Stimulated activated CD8-positive, alpha-beta memory T cell treated with anti-CD3 and anti-CD28 coated beads, Interleukin-4, amount 100 ng/mL, for 1 hour (primary cell): ENCODE results near the gene CD34.

ENCODE experiments used
- DNase-seq, 2 donors: peaks; one replicate each; pipeline ENCODE4 v3.0.0-alpha.2; 2020; ENCODE audit warnings: low read depth in 2 of 2, low spot score in 1 of 2

Gene CD34

GRCh38 chr1:207901041-207901653 is 9.8 kb downstream of the CD34 start:
- no peak for DNase-seq

GRCh38 chr1:207898836-207899235 is 12.1 kb downstream of the CD34 start:
- no peak for DNase-seq

- DNase-seq: no peak
Measured at GRCh38 chr1:207898260-207898659, 12.7 kb downstream of the CD34 start.

GRCh38 chr1:207897188-207897587 is 13.7 kb downstream of the CD34 start:
- no peak for DNase-seq

GRCh38 chr1:207896547-207896946 is 14.4 kb downstream of the CD34 start:
- no peak for DNase-seq

GRCh38 chr1:207894704-207895103 is 16.2 kb downstream of the CD34 start:
- no peak for DNase-seq

GRCh38 chr1:207893737-207894582 is 17.0 kb downstream of the CD34 start:
- no peak for DNase-seq

GRCh38 chr1:207892764-207893163 is 18.2 kb downstream of the CD34 start:
- DNase-seq: no peak

GRCh38 chr1:207891148-207891547 is 19.8 kb downstream of the CD34 start:
- DNase-seq: no peak

GRCh38 chr1:207890136-207890738 is 20.7 kb downstream of the CD34 start:
- no peak for DNase-seq

GRCh38 chr1:207888652-207889051 is 22.3 kb downstream of the CD34 start:
- DNase-seq: no peak

- no peak for DNase-seq
Measured at GRCh38 chr1:207887542-207888201, 23.3 kb downstream of the CD34 start.

- no peak for DNase-seq
Measured at GRCh38 chr1:207886227-207886626, 24.7 kb downstream of the CD34 start.

- DNase-seq: peak in 1 of 2 donors; percentile 42
Measured at GRCh38 chr1:207885129-207886032, 25.5 kb downstream of the CD34 start.

GRCh38 chr1:207884266-207885029 is 26.5 kb downstream of the CD34 start:
- no peak for DNase-seq

- no peak for DNase-seq
Measured at GRCh38 chr1:207883660-207884250, 27.2 kb downstream of the CD34 start.

GRCh38 chr1:207883104-207883651 is 27.7 kb downstream of the CD34 start:
- DNase-seq: no peak

GRCh38 chr1:207882692-207883091 is 28.2 kb downstream of the CD34 start:
- DNase-seq: no peak

GRCh38 chr1:207878939-207879338 is 32.0 kb downstream of the CD34 start:
- DNase-seq: no peak
